ENCODE data around the gene RNF13.

RNF13 gene

DNA sequence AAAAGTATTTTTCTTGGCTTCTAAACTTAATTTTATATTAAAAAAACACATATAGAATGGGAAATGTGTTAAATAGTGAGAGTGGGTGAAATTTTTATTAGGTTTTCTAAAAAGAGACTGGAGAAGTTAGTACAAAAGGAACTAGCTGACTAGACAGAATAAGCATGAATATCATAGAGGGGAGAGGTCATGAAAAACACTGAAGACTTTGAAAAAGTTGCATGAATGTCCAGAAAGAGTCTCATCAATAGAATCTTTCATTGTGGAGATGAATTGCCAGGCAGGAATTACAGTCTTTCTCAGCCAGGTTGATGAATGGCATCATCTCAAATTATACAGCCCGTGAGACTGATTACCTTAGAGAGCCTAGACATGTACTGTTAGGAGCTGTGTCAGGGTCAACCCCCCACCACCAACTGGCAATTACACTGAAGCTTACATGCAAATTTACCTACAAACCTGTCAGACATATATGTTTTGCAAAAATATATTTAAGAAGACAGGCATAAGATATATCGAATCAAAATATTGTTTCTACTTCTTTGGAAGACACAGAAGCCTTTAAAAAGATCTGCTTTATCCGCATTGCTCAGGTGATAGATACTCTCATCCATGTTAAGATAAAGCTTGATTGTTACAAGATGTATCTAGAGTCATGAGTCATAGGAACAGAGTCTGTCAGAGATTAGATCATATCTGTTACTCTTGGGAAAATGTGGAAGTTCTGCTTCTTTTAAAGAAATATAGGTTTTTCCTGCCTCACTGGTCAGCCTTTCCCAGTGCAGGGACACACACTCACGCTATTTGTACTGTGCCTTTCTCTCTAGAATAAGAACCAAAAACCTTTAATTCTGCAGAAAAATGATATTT, 192.5 kb downstream of the RNF13 start:
- no peak for FAIRE-seq

DNA sequence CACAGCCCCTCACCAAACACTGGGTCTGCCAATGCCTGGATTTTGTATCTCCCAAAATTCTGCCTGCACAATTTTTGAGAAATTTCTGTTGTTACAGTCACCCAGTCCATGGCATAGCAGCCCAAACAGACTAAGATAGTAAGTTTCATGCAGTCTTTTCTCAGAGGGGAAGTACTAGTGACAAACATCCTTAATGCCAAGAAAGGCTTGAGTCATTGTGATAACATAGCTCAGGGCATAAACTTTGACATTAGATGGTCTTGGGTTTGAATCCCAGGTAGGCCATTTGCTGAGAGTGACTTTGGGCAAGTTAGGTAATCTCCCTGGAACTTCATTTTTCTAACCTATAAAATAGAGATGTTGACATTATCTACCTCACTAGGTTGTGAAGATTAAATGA, 193.8 kb downstream of the RNF13 start:
- FAIRE-seq = no peak

All from endometrium (tissue), 2 donors.